SK-N-SH (cell line): ENCODE data around the gene NKD1. TPM values are rescaled to one million over a fixed set of nuclear protein-coding genes. Genes with fewer than 3 reads are reported as not detected.

Source experiments
- CTCF ChIA-PET: fragments of 300-600, 350-600 bp; formaldehyde crosslinking; extraction: SDS; loops from one replicate; lab custom pipeline; 2021; lab: Yijun Ruan, JAX
- POLR2A ChIA-PET: fragments of 350-600 bp; sonication (Branson Sonifier 250); formaldehyde crosslinking; extraction: SDS; loops from one replicate; lab custom pipeline; 2020; ENCODE audit warnings: antibody characterized with exemption, inconsistent platforms; lab: Yijun Ruan, JAX
- DNase-seq: peaks from one replicate; pipeline ENCODE4 v3.0.0; 2012
- H2AFZ ChIP-seq: fragments of 200-600 bp; sonication (generic); 2 replicates; pipeline ENCODE4 v1.8.1; 2016; ENCODE audit warnings: antibody characterized with exemption, mild to moderate bottlenecking, low read depth
- H3F3A ChIP-seq: fragments of 200-600 bp; sonication (generic); replicated peaks from 2 replicates; pipeline ENCODE3; 2016; ENCODE audit warnings: antibody characterized with exemption, mild to moderate bottlenecking; ENCODE audit not compliant: insufficient read depth
- H3K27ac ChIP-seq, 2 experiments: fragments of 200-500 bp in 1 of 2; fragments of 200-600 bp in 1 of 2; sonication (Bioruptor generic) in 1 of 2; sonication (generic), shearing (Covaris generic) in 1 of 2; 2 replicates each; pipeline versions ENCODE4 v1.5.1 to v1.6.1; 2014 to 2016; ENCODE audit warnings: low read depth in 2 of 2, inconsistent platforms in 1 of 2, low read length in 1 of 2, mild to moderate bottlenecking in 1 of 2, mixed read lengths in 1 of 2
- H3K27me3 ChIP-seq: fragments of 200-600 bp; sonication (generic), shearing (Covaris generic); 2 replicates; pipeline ENCODE4 v1.6.1; 2016; ENCODE audit warnings: mixed run types; ENCODE audit not compliant: insufficient read depth
- H3K36me3 ChIP-seq, 2 experiments: fragments of 200-500 bp in 1 of 2; fragments of 200-600 bp in 1 of 2; sonication (Bioruptor generic) in 1 of 2; sonication (generic) in 1 of 2; replicated peaks in 1 of 2; 2 replicates each; pipeline versions ENCODE3 to v1.5.1; 2014 to 2016; ENCODE audit warnings: low read length in 1 of 2, mild to moderate bottlenecking in 1 of 2; ENCODE audit not compliant: insufficient read depth in 2 of 2, control insufficient read depth in 1 of 2
- H3K4me1 ChIP-seq, 2 experiments: fragments of 200-500 bp in 1 of 2; fragments of 200-600 bp in 1 of 2; sonication (Bioruptor generic) in 1 of 2; sonication (generic), shearing (Covaris generic) in 1 of 2; 2 replicates each; pipeline versions ENCODE4 v1.5.1 to v1.6.1; 2014 to 2016; ENCODE audit warnings: low read depth in 1 of 2, low read length in 1 of 2, mixed run types in 1 of 2; ENCODE audit not compliant: insufficient read depth in 2 of 2, control insufficient read depth in 1 of 2
- H3K4me2 ChIP-seq: fragments of 200-600 bp; sonication (generic), shearing (Covaris generic); 2 replicates; pipeline ENCODE4 v1.6.1; 2017; ENCODE audit warnings: mixed run types
- H3K4me3 ChIP-seq, 2 experiments: fragments of 200-500 bp in 1 of 2; fragments of 200-600 bp in 1 of 2; sonication (Bioruptor generic) in 1 of 2; sonication (generic), shearing (Covaris generic) in 1 of 2; 2 replicates each; pipeline versions ENCODE4 v1.5.1 to v1.8.1; 2014 to 2016; ENCODE audit warnings: low read depth in 2 of 2, inconsistent platforms in 1 of 2, low read length in 1 of 2, mild to moderate bottlenecking in 1 of 2, mixed read lengths in 1 of 2, moderate library complexity in 1 of 2
- H3K79me2 ChIP-seq: fragments of 200-600 bp; sonication (generic); 2 replicates; pipeline ENCODE4 v1.8.1; 2017; ENCODE audit warnings: mild to moderate bottlenecking; ENCODE audit not compliant: insufficient read depth
- H3K9ac ChIP-seq: fragments of 200-600 bp; sonication (generic); 2 replicates; pipeline ENCODE4 v1.6.1; 2017; ENCODE audit warnings: mixed run types
- H3K9me2 ChIP-seq: fragments of 200-600 bp; sonication (generic); 2 replicates; pipeline ENCODE4 v1.6.1; 2017; ENCODE audit warnings: mixed run types
- H3K9me3 ChIP-seq: fragments of 200-600 bp; sonication (generic); 2 replicates; pipeline ENCODE4 v1.6.1; 2017; ENCODE audit warnings: mixed run types, mild to moderate bottlenecking, moderate library complexity
- H4K20me1 ChIP-seq: fragments of 200-600 bp; sonication (generic); 2 replicates; pipeline ENCODE4 v1.6.1; 2017; ENCODE audit warnings: mild to moderate bottlenecking, mixed run types; ENCODE audit not compliant: insufficient read depth
- ELF1 ChIP-seq: IDR thresholded peaks from 2 replicates; pipeline ENCODE4 v1.4.0; 2012
- GATA2 ChIP-seq: sonication (generic); formaldehyde crosslinking; IDR thresholded peaks from 2 replicates; pipeline ENCODE4 v1.5.0; 2020; ENCODE audit warnings: mild to moderate bottlenecking, missing genetic modification reagents
- IRF3 ChIP-seq: fragments of 150-350 bp; IDR thresholded peaks from 2 replicates; pipeline ENCODE4 v1.6.1; 2016; ENCODE audit warnings: mild to moderate bottlenecking, low read depth, low read length
- MAX ChIP-seq: IDR thresholded peaks from 2 replicates; pipeline ENCODE4 v1.4.0; 2012; ENCODE audit warnings: low read depth
- PBX3 ChIP-seq: IDR thresholded peaks from 2 replicates; pipeline ENCODE4; 2012
- RAD21 ChIP-seq: IDR thresholded peaks from 2 replicates; pipeline ENCODE4 v1.6.1; 2012; ENCODE audit warnings: mild to moderate bottlenecking, low read length
- SIN3A ChIP-seq: IDR thresholded peaks from 2 replicates; pipeline ENCODE4 v1.6.1; 2012; ENCODE audit warnings: low read depth, mild to moderate bottlenecking, low read length, moderate library complexity, borderline replicate concordance
- TEAD4 ChIP-seq: IDR thresholded peaks from 2 replicates; pipeline ENCODE4 v1.4.0; 2012; ENCODE audit warnings: mild to moderate bottlenecking, borderline replicate concordance; ENCODE audit not compliant: insufficient read depth
- USF1 ChIP-seq: IDR thresholded peaks from 2 replicates; pipeline ENCODE4 v1.4.0; 2012; ENCODE audit warnings: low read depth, borderline replicate concordance
- USF2 ChIP-seq: fragments of 150-350 bp; IDR thresholded peaks from 2 replicates; pipeline ENCODE4 v1.6.1; 2017; ENCODE audit warnings: antibody characterized with exemption, low read length, low read depth, borderline replicate concordance
- WGBS: methylation state at CpG from one replicate; pipeline ENCODE4 v1.1.6; 2017; ENCODE audit warnings: low lambda C conversion rate; 5-methylcytosine and 5-hydroxymethylcytosine counted together
- polyA plus RNA-seq, 3 experiments: library from polyadenylated mRNA; depleted of rRNA; stranded (reverse); fragments of >200 nt; gene quantifications; 2 replicates each; pipeline ENCODE4 v1.2.3, GENCODE V29; 2012

Gene NKD1
- polyA plus RNA-seq, 1 of the 3 experiments (the other 2 are of a cell fraction) = 0.02 TPM

- 43% methylated on average over 16 of the region's 24 CpGs for WGBS
- Histone ChIP-seq H3K9ac (no peak overlapping the region), H3K36me3 (no peaks in the 10 kb centered on the region), H3K4me3 (no peak overlapping the region), H3K27me3 (no peaks in the 10 kb centered on the region), H3K27ac (peak overlapping the region in 1 of 2 experiments; percentile 64; a peak in 2 of 4 replicates), H3K9me3 (no peaks in the 10 kb centered on the region), H4K20me1 (no peaks in the 10 kb centered on the region), H3K4me2 (no peak overlapping the region), H2AFZ (no peak overlapping the region), H3K9me2 (no peaks in the 10 kb centered on the region), H3F3A (no peaks in the 10 kb centered on the region), H3K79me2 (no peaks in the 10 kb centered on the region), H3K4me1 (peaks cover 0 to 19% of the 10 kb centered on the region in 2 experiments; a peak in 1 of 4 replicates)
- 0 out of 2 replicates have a peak, but pooled peaks have one; percentile 23 for TF ChIP-seq GATA2 (CRISPR knock-in tag)
- TF ChIP-seq USF1 = no peak
- TF ChIP-seq RAD21 = peak; percentile 11; the same call in 1 of the 2 replicates
- DNase-seq = peak; percentile 75
- CTCF ChIA-PET = interaction anchor here (1.0 to 4.6 kb wide), 5 partner anchors 9 to 224 kb away, joined by 3 to 29 read pairs (median 3); no protein-coding TSS in a partner anchor
- POLR2A ChIA-PET = no interaction called here
Observed at GRCh38 chr16:50591800-50592771, 43.9 kb downstream of the NKD1 start.

- no peak overlapping the region for H3K9ac ChIP-seq
- H3K4me3 ChIP-seq = no peak overlapping the region
- WGBS = 47% methylated on average over 7 of the region's 7 CpGs
- H3K9me3 ChIP-seq = no peaks in the 10 kb centered on the region
- ChIA-PET POLR2A (no interaction called here), CTCF (interaction anchor here (0.7 to 4.6 kb wide), 8 partner anchors 8 to 221 kb away, joined by 3 to 29 read pairs (median 4); no protein-coding TSS in a partner anchor)
- H3K4me1 ChIP-seq = peaks cover 0 to 19% of the 10 kb centered on the region in 2 experiments; a peak in 1 of 4 replicates
- H3K4me2 ChIP-seq = no peak overlapping the region
- no peak overlapping the region for H2AFZ ChIP-seq
- H3K27me3 ChIP-seq = no peaks in the 10 kb centered on the region
- no peaks in the 10 kb centered on the region for H3K36me3 ChIP-seq
- H3K79me2 ChIP-seq = no peaks in the 10 kb centered on the region
- no peak for TF ChIP-seq TEAD4
- no peak for TF ChIP-seq ELF1
- no peak for TF ChIP-seq USF1
- no peak for TF ChIP-seq USF2
- TF ChIP-seq IRF3 = no peak
- TF ChIP-seq PBX3 = no peak
- no peak for TF ChIP-seq SIN3A
- no peak for TF ChIP-seq MAX
- H3K9me2 ChIP-seq = no peaks in the 10 kb centered on the region
- H3K27ac ChIP-seq = no peak overlapping the region; a peak in 2 of 4 replicates
- DNase-seq = no peak
- H4K20me1 ChIP-seq = no peaks in the 10 kb centered on the region
- no peaks in the 10 kb centered on the region for H3F3A ChIP-seq
Observed at GRCh38 chr16:50592996-50593395, 44.8 kb downstream of the NKD1 start.
